ENCODE results near the gene CSF2RB.

DNA sequence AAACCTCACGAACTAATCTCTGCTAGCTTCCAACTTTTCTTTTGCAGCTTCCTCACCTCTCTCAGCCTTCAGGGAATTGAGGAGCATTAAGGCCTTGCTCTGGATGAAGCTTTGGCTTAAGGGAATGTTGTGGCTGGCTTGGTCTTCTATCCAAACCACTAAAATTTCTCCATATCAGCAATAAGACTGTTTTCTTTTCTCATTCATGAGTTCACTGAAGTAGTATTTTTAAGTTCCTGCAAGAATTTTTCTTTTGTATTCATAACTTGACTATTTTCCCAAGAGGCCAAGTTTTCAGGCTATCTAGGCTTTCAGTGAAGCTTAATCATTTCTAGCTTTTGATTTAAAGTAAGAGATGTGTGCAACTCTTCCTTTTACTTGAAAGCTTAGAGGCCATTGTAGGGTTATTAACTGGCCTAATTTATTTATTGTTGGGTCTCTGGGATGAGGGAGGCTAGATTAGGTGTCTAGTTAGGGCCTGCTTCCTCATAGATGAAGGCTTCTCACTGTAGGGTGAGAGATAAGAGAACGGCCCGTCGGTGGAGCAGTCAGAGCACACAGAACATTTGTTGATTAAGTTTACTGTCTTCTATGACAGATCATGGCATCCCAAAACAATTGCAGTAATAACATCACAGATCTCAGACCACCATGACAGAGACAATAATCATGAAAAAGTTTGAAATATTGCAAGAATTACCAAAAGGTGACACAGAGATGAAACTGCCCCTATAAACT, 33.2 kb downstream of the CSF2RB start:
- TF ChIP-seq, protein P1, sequence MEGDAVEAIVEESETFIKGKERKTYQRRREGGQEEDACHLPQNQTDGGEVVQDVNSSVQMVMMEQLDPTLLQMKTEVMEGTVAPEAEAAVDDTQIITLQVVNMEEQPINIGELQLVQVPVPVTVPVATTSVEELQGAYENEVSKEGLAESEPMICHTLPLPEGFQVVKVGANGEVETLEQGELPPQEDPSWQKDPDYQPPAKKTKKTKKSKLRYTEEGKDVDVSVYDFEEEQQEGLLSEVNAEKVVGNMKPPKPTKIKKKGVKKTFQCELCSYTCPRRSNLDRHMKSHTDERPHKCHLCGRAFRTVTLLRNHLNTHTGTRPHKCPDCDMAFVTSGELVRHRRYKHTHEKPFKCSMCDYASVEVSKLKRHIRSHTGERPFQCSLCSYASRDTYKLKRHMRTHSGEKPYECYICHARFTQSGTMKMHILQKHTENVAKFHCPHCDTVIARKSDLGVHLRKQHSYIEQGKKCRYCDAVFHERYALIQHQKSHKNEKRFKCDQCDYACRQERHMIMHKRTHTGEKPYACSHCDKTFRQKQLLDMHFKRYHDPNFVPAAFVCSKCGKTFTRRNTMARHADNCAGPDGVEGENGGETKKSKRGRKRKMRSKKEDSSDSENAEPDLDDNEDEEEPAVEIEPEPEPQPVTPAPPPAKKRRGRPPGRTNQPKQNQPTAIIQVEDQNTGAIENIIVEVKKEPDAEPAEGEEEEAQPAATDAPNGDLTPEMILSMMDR (IDR thresholded peaks at IDR 0.05), result no peak
- no peak for TF ChIP-seq POLR2A (IDR thresholded peaks at IDR 0.05)
